Measurements from ENCODE around the gene DNAL4. TPM values are rescaled to one million over a fixed set of nuclear protein-coding genes. Genes with fewer than 3 reads are reported as not detected.

DNAL4 gene, protein sequence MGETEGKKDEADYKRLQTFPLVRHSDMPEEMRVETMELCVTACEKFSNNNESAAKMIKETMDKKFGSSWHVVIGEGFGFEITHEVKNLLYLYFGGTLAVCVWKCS
- total RNA-seq, result 14.7 TPM

DNA sequence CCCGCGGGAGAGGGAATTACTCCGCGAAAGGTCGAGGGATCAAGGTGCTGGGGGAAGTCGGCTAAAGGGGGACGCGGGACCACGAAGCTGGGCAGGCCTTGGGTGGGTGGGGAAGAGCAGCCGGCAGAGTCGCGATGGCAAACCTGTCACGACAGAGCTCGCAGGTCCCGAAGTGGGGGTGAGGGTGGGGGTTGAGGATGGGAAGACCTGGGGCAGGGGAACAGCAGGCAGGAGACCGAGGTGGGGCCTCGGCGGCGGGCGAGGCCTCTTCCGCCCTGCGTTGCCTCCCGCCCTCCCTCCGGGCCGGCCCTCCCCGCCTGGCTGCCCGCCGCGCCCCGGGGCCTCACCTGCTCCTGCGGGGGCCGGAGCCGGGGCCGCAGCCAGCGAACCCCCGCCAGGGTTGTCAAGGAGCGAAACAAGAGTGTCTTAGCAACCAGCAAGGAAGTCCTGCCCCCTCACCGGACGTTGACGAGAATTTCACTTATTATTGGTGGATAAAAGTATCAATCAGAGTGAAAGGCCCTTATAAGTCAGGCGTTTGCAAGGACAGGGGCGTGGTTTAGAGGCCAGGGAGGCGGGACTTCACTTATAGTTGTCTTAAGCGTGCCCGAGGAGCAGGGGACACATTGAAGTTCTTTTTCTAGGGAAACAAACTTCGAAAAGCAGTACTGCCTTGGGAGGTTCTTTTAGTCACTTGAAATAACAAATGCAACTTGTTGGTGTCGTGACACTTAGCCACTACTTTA is at the start of gene DNAL4:
Gene DNAL4, minus strand, starts transcription at position 423 of the 746 bp plus-strand sequence. CDS start 11,412 bp downstream, outside the sequence.
- no peaks in the 10 kb centered on the region for H3K27me3 ChIP-seq
- peak within 1 kb of the TSS; percentile 81 for H3K27ac ChIP-seq
- intact Hi-C loops (cut with DNase I), result no loop called here
- peak in 1 of 2 donors; percentile 98 for DNase-seq (ENCODE audit: extremely low spot score in 2 of 2)
- peaks cover 22% of the 10 kb centered on the region for H3K4me1 ChIP-seq
- peaks cover 0 to 3% of the 10 kb centered on the region in 2 donors for H3K36me3 ChIP-seq
- H3K9me3 ChIP-seq, result no peaks in the 10 kb centered on the region
- TF ChIP-seq, protein P1, sequence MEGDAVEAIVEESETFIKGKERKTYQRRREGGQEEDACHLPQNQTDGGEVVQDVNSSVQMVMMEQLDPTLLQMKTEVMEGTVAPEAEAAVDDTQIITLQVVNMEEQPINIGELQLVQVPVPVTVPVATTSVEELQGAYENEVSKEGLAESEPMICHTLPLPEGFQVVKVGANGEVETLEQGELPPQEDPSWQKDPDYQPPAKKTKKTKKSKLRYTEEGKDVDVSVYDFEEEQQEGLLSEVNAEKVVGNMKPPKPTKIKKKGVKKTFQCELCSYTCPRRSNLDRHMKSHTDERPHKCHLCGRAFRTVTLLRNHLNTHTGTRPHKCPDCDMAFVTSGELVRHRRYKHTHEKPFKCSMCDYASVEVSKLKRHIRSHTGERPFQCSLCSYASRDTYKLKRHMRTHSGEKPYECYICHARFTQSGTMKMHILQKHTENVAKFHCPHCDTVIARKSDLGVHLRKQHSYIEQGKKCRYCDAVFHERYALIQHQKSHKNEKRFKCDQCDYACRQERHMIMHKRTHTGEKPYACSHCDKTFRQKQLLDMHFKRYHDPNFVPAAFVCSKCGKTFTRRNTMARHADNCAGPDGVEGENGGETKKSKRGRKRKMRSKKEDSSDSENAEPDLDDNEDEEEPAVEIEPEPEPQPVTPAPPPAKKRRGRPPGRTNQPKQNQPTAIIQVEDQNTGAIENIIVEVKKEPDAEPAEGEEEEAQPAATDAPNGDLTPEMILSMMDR (IDR thresholded peaks at IDR 0.05), result no peak
- TF ChIP-seq POLR2A (IDR thresholded peaks at IDR 0.05) (peak in 1 of 2 donors; percentile 13), POLR2AphosphoS5 (IDR thresholded peaks at IDR 0.05; ENCODE audit: insufficient read depth in 1 of 2, low read depth in 1 of 2) (peak; percentile 51 to 88)
- H3K4me3 ChIP-seq, result peak within 1 kb of the TSS; percentile 69 to 86

DNA sequence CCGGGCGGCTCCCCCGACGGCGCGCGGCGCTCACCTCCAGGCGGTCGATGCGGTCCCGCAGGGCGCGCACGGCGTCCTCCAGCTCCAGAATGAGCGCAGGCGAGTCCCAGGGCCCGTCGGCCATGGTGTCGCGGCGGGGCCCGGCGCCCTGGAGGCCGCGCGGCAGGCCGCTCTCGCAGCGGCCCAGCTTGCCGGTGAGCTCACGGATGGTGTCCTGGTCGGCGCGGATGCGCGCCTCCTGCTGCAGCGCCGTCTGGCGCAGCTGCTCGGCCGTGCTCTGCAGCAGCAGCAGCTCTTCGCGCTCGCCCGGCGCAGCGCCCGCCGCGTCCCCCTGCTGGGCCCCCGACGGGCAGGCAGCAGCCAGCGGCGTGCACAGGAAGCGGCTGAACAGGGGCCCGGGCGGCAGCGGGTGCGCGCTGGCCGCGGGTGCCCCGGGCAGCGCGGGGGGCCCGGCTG is 49.3 kb upstream of the DNAL4 start:
- intact Hi-C loops (cut with DNase I), result no loop called here
- no peaks in the 10 kb centered on the region for H3K9me3 ChIP-seq
- H3K4me3 ChIP-seq, result peak overlapping the region; percentile 50 to 68
- H3K36me3 ChIP-seq, result no peaks in the 10 kb centered on the region
- H3K27me3 ChIP-seq, result no peaks in the 10 kb centered on the region
- DNase-seq (ENCODE audit: extremely low spot score in 2 of 2), result no peak
- peaks cover 26% of the 10 kb centered on the region for H3K4me1 ChIP-seq
- H3K27ac ChIP-seq, result peak overlapping the region; percentile 58
- TF ChIP-seq POLR2A (IDR thresholded peaks at IDR 0.05), result no peak
- no peak for TF ChIP-seq POLR2AphosphoS5 (IDR thresholded peaks at IDR 0.05; ENCODE audit: insufficient read depth in 1 of 2, low read depth in 1 of 2)
- TF ChIP-seq, protein P1 (IDR thresholded peaks at IDR 0.05), result no peak

DNA sequence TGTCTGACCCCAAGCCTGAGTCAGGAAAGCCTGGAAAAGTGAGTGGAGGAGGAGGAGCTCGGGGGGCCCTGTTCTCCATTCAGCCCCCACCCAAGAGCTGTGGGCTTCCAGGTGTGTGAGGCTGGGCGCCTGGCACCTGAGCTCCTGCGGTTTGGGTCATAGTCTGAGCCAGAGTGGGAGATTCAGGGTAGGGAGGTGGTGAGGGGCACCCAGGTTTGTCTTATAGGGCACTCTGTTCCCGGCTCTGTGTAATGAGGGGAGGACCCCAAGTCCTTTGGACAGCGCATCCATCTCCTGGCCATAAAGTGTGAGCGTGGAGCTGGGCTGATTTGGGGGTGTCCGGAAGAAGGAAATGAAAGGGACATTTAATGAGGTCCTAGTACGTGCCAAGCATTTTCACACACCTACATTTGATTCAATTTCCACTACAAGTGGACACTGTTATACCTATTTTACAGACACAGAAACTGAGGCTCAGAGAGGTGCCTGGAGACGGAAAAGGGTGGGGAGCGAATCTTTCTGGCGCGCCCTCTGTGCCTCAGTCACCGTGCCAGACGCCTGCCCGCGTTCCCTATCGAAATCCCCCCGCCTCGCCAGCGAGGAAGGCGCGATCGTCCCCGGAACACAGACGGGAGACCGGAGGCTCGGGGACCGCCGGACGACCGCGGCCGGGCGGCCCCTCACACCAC is 48.7 kb upstream of the DNAL4 start:
- intact Hi-C loops (cut with DNase I), result no loop called here
- TF ChIP-seq POLR2A (IDR thresholded peaks at IDR 0.05) (no peak), POLR2AphosphoS5 (IDR thresholded peaks at IDR 0.05; ENCODE audit: insufficient read depth in 1 of 2, low read depth in 1 of 2) (no peak)
- TF ChIP-seq, protein P1 (IDR thresholded peaks at IDR 0.05), result no peak
- no peaks in the 10 kb centered on the region for H3K27me3 ChIP-seq
- no peaks in the 10 kb centered on the region for H3K9me3 ChIP-seq
- peaks cover 26% of the 10 kb centered on the region for H3K4me1 ChIP-seq
- peak overlapping the region; percentile 50 to 68 for H3K4me3 ChIP-seq
- H3K27ac ChIP-seq, result peak overlapping the region; percentile 58
- no peaks in the 10 kb centered on the region for H3K36me3 ChIP-seq
- DNase-seq (ENCODE audit: extremely low spot score in 2 of 2), result no peak

DNA sequence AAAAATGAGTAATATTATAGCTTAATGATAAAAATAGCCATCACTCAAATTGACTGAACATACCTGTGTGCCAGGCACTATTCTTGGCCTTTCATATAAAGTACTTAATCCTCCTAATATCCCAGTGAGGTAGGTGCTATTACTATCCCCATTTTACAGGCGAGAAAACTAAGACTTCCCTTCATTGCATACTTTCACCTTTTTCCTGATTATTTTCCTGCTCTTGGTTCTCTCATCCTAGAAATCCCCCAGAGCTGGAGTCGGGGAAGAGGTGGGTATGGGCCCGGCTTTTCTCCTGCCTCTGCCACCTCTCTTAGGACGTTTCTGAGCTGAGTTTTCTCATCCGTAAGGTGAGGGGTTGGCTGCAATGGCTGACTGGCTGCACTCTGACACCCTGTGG is 47.7 kb upstream of the DNAL4 start:
- TF ChIP-seq POLR2A (IDR thresholded peaks at IDR 0.05), result no peak
- TF ChIP-seq, protein P1 (IDR thresholded peaks at IDR 0.05), result no peak
- TF ChIP-seq POLR2AphosphoS5 (IDR thresholded peaks at IDR 0.05; ENCODE audit: insufficient read depth in 1 of 2, low read depth in 1 of 2), result no peak
- Histone ChIP-seq H3K36me3 (no peaks in the 10 kb centered on the region), H3K4me3 (no peak overlapping the region), H3K27ac (no peak overlapping the region), H3K27me3 (no peaks in the 10 kb centered on the region), H3K9me3 (no peaks in the 10 kb centered on the region), H3K4me1 (peaks cover 26% of the 10 kb centered on the region)
- intact Hi-C loops (cut with DNase I), result no loop called here
- no peak for DNase-seq (ENCODE audit: extremely low spot score in 2 of 2)

All from vagina (tissue), 2 donors.